Peyer's patch (tissue), 4 donors: ENCODE results near the gene CHD5.

Experiments used
- POLR2A ChIP-seq, 2 donors: fragments of 450-650 bp; IDR thresholded peaks; one replicate each; pipeline ENCODE4 v1.5.1; 2017; ENCODE audit warnings: antibody characterized with exemption in 2 of 2, mild to moderate bottlenecking in 2 of 2, moderate library complexity in 2 of 2
- TF ChIP-seq, protein P1 (sequence below), 6 experiments: fragments of 450-650 bp in 4 of 6; fragments of 200-600 bp in 2 of 6; sonication (generic) in 1 of 6; IDR thresholded peaks; one replicate each; pipeline ENCODE4 v1.5.1; 2017 to 2019; ENCODE audit warnings: antibody characterized with exemption in 6 of 6, mild to moderate bottlenecking in 3 of 6, moderate library complexity in 1 of 6

GRCh38 chr1:6106321-6106731 is 73.8 kb downstream of the CHD5 start:
- TF ChIP-seq POLR2A (IDR thresholded peaks at IDR 0.05) = no peak
- TF ChIP-seq, protein P1, sequence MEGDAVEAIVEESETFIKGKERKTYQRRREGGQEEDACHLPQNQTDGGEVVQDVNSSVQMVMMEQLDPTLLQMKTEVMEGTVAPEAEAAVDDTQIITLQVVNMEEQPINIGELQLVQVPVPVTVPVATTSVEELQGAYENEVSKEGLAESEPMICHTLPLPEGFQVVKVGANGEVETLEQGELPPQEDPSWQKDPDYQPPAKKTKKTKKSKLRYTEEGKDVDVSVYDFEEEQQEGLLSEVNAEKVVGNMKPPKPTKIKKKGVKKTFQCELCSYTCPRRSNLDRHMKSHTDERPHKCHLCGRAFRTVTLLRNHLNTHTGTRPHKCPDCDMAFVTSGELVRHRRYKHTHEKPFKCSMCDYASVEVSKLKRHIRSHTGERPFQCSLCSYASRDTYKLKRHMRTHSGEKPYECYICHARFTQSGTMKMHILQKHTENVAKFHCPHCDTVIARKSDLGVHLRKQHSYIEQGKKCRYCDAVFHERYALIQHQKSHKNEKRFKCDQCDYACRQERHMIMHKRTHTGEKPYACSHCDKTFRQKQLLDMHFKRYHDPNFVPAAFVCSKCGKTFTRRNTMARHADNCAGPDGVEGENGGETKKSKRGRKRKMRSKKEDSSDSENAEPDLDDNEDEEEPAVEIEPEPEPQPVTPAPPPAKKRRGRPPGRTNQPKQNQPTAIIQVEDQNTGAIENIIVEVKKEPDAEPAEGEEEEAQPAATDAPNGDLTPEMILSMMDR (IDR thresholded peaks at IDR 0.05) = no peak
